Activated CD4-positive, alpha-beta T cell treated with anti-CD3 and anti-CD28 coated beads, Interleukin-2, amount 50 U/mL, for 1 hour (primary cell): Measurements from ENCODE around the gene RBMS1.

ENCODE experiments used
- DNase-seq: peaks from one replicate; pipeline ENCODE4 v3.0.0-alpha.2; 2020

Gene RBMS1

GRCh38 chr2:160294339-160294803 lies 199.2 kb downstream of the RBMS1 start:
- DNase-seq: no peak

GRCh38 chr2:160293391-160294091 lies 200.1 kb downstream of the RBMS1 start:
- no peak for DNase-seq

- DNase-seq: no peak
Measured at GRCh38 chr2:160292225-160292624, 201.4 kb downstream of the RBMS1 start.

GRCh38 chr2:160291382-160291781 lies 202.2 kb downstream of the RBMS1 start:
- DNase-seq: no peak

GRCh38 chr2:160290598-160290997 lies 203.0 kb downstream of the RBMS1 start:
- DNase-seq: no peak

- no peak for DNase-seq
Measured at GRCh38 chr2:160289831-160290230, 203.8 kb downstream of the RBMS1 start.

GRCh38 chr2:160289126-160289525 lies 204.5 kb downstream of the RBMS1 start:
- DNase-seq: no peak

GRCh38 chr2:160288324-160288723 lies 205.3 kb downstream of the RBMS1 start:
- no peak for DNase-seq

- no peak for DNase-seq
Measured at GRCh38 chr2:160287476-160287875, 206.1 kb downstream of the RBMS1 start.

GRCh38 chr2:160286551-160286950 lies 207.1 kb downstream of the RBMS1 start:
- no peak for DNase-seq

- no peak for DNase-seq
Measured at GRCh38 chr2:160283675-160284074, 209.9 kb downstream of the RBMS1 start.

- DNase-seq: no peak
Measured at GRCh38 chr2:160282063-160282580, 211.5 kb downstream of the RBMS1 start.

GRCh38 chr2:160281213-160281612 lies 212.4 kb downstream of the RBMS1 start:
- DNase-seq: no peak

GRCh38 chr2:160279813-160280465 lies 213.7 kb downstream of the RBMS1 start:
- DNase-seq: no peak

GRCh38 chr2:160278879-160279177 lies 214.8 kb downstream of the RBMS1 start:
- DNase-seq: no peak

GRCh38 chr2:160278101-160278878 lies 215.3 kb downstream of the RBMS1 start:
- DNase-seq: no peak

- no peak for DNase-seq
Measured at GRCh38 chr2:160277151-160277550, 216.5 kb downstream of the RBMS1 start.

- DNase-seq: no peak
Measured at GRCh38 chr2:160275656-160276055, 218.0 kb downstream of the RBMS1 start.

- no peak for DNase-seq
Measured at GRCh38 chr2:160271171-160272086, 222.2 kb downstream of the RBMS1 start.

GRCh38 chr2:160270571-160271113 lies 223.0 kb downstream of the RBMS1 start:
- DNase-seq: no peak

GRCh38 chr2:160269803-160270570 lies 223.6 kb downstream of the RBMS1 start:
- peak; percentile 62 for DNase-seq

GRCh38 chr2:160269365-160269764 lies 224.2 kb downstream of the RBMS1 start:
- DNase-seq: no peak
